ENCODE data around the gene DAD1. TPM values are rescaled to one million over a fixed set of nuclear protein-coding genes. Genes with fewer than 3 reads are reported as not detected.

DAD1 gene
- total and polyA plus RNA-seq, 8 donors: 36.8 to 236 (median 172) TPM; not detected in 1

GRCh38 chr14:22552001-22552826 is 36.8 kb downstream of the DAD1 start:
- 75 to 81% (median 79%) methylated on average over 13 of the region's 13 CpGs for WGBS, 5 donors
- no peak overlapping the region for H3K4me3 ChIP-seq
- intact Hi-C loops (cut with DNase I; ENCODE audit: low total_unique reads): loop anchor here (10.0 kb wide), 1 partner anchor 293 kb away; no protein-coding TSS in a partner anchor
- no peaks in the 10 kb centered on the region for H3K36me3 ChIP-seq
- H3K9me3 ChIP-seq: no peaks in the 10 kb centered on the region
- no peaks in the 10 kb centered on the region for H3K27me3 ChIP-seq
- no peak for DNase-seq
- peaks cover 18 to 55% (median 39%) of the 10 kb centered on the region in 4 donors for H3K4me1 ChIP-seq
- TF ChIP-seq POLR2A (IDR thresholded peaks at IDR 0.05) (no peak), EP300 (IDR thresholded peaks at IDR 0.05) (no peak), POLR2AphosphoS5 (IDR thresholded peaks at IDR 0.05) (no peak), CTCF (IDR thresholded peaks at IDR 0.05) (no peak)
- H3K27ac ChIP-seq: peak overlapping the region in 3 of 5 donors; percentile 11 to 53 (median 15)

GRCh38 chr14:22551605-22551997 is 37.4 kb downstream of the DAD1 start:
- TF ChIP-seq EP300 (IDR thresholded peaks at IDR 0.05): no peak
- TF ChIP-seq CTCF (IDR thresholded peaks at IDR 0.05): no peak
- TF ChIP-seq POLR2AphosphoS5 (IDR thresholded peaks at IDR 0.05): no peak
- TF ChIP-seq POLR2A (IDR thresholded peaks at IDR 0.05): no peak
- Histone ChIP-seq H3K27ac (peak overlapping the region in 3 of 5 donors; percentile 0 to 53 (median 11)), H3K27me3 (no peaks in the 10 kb centered on the region), H3K4me3 (no peak overlapping the region), H3K4me1 (peaks cover 18 to 55% (median 40%) of the 10 kb centered on the region in 4 donors), H3K36me3 (no peaks in the 10 kb centered on the region), H3K9me3 (no peaks in the 10 kb centered on the region)
- intact Hi-C loops (cut with DNase I; ENCODE audit: low total_unique reads): loop anchor here (10.0 kb wide), 1 partner anchor 293 kb away; no protein-coding TSS in a partner anchor
- no peak for DNase-seq
- WGBS, 5 donors: 40 to 58% (median 47%) methylated on average over 5 of the region's 5 CpGs

GRCh38 chr14:22549981-22550673 is 38.9 kb downstream of the DAD1 start:
- TF ChIP-seq EP300 (IDR thresholded peaks at IDR 0.05): no peak
- no peak for TF ChIP-seq CTCF (IDR thresholded peaks at IDR 0.05)
- TF ChIP-seq POLR2A (IDR thresholded peaks at IDR 0.05): no peak
- no peak for TF ChIP-seq POLR2AphosphoS5 (IDR thresholded peaks at IDR 0.05)
- no peaks in the 10 kb centered on the region for H3K27me3 ChIP-seq
- H3K36me3 ChIP-seq: no peaks in the 10 kb centered on the region
- DNase-seq: no peak
- peak overlapping the region; percentile 23 to 49 (median 39) for H3K27ac ChIP-seq
- H3K9me3 ChIP-seq: no peaks in the 10 kb centered on the region
- 60 to 63% (median 62%) methylated on average over 11 of the region's 11 CpGs for WGBS, 5 donors
- H3K4me1 ChIP-seq: peaks cover 16 to 54% (median 40%) of the 10 kb centered on the region in 4 donors
- intact Hi-C loops (cut with DNase I; ENCODE audit: low total_unique reads): loop anchor here (10.0 kb wide), 1 partner anchor 295 kb away; no protein-coding TSS in a partner anchor
- no peak overlapping the region for H3K4me3 ChIP-seq

- H3K27ac ChIP-seq: peak overlapping the region; percentile 23 to 49 (median 39)
- H3K4me1 ChIP-seq: peaks cover 16 to 54% (median 40%) of the 10 kb centered on the region in 4 donors
- H3K9me3 ChIP-seq: no peaks in the 10 kb centered on the region
- no peak overlapping the region for H3K4me3 ChIP-seq
- 67 to 82% (median 67%) methylated on average over 6 of the region's 6 CpGs for WGBS, 5 donors
- no peak for TF ChIP-seq POLR2A (IDR thresholded peaks at IDR 0.05)
- TF ChIP-seq EP300 (IDR thresholded peaks at IDR 0.05): no peak
- TF ChIP-seq CTCF (IDR thresholded peaks at IDR 0.05): no peak
- intact Hi-C loops (cut with DNase I; ENCODE audit: low total_unique reads): no loop called here
- no peak for DNase-seq
- H3K27me3 ChIP-seq: no peaks in the 10 kb centered on the region
- H3K36me3 ChIP-seq: no peaks in the 10 kb centered on the region
Observed at GRCh38 chr14:22549324-22549962, 39.6 kb downstream of the DAD1 start.
